ENCODE results near the gene INTS15.

INTS15 gene

DNA sequence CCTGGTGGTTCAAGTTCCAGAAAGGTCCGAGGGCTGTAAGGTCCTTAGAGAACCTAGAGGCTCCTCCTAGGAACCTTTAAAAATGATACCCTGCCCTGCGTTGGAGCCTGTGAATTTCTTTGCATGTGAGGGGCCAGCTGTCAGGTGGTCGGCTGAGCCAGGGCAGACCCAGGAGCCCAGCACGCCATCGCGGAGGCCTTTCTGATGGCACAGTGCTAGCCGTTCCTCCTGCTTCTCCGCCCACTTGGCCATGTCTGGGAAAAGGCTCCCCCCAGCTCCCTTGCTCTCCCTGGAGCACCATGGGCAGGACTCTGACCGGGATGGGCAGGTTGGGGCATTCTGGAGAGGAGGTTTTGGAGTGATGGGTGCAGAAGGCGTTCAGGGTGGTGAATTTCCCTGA, 54.9 kb downstream of the INTS15 start:
- no peak overlapping the region for H3K4me3 ChIP-seq (replicated peaks; ENCODE audit: low read depth, low read length)
- TF ChIP-seq, protein P1, sequence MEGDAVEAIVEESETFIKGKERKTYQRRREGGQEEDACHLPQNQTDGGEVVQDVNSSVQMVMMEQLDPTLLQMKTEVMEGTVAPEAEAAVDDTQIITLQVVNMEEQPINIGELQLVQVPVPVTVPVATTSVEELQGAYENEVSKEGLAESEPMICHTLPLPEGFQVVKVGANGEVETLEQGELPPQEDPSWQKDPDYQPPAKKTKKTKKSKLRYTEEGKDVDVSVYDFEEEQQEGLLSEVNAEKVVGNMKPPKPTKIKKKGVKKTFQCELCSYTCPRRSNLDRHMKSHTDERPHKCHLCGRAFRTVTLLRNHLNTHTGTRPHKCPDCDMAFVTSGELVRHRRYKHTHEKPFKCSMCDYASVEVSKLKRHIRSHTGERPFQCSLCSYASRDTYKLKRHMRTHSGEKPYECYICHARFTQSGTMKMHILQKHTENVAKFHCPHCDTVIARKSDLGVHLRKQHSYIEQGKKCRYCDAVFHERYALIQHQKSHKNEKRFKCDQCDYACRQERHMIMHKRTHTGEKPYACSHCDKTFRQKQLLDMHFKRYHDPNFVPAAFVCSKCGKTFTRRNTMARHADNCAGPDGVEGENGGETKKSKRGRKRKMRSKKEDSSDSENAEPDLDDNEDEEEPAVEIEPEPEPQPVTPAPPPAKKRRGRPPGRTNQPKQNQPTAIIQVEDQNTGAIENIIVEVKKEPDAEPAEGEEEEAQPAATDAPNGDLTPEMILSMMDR (IDR thresholded peaks at IDR 0.05; ENCODE audit: low read depth, low read length, missing control alignments): no peak
- DNase-seq (ENCODE audit: extremely low read depth, low read depth): no peak

DNA sequence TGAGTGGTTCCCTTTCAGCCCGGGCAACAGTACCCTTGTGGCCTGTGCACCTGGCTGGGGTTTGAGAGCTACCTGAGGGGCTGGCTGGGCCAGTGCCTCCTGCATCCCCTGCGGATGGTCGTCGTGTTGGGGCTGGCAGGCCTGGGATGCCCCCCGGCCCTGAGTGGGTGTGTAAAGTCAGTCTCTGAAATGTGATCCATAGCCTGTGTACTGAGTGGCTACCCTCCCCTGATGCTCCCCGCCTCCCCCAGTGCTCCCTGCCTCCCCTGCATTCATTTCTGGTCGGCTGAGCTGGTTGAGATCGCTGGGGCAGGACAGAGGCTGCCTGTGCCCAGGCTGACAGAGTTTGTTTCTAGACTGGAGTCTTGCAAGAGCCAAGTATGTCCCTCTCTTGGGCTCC, 56.6 kb downstream of the INTS15 start:
- no peak overlapping the region for H3K4me3 ChIP-seq (replicated peaks; ENCODE audit: low read depth, low read length)
- TF ChIP-seq, protein P1 (IDR thresholded peaks at IDR 0.05; ENCODE audit: low read depth, low read length, missing control alignments): no peak
- DNase-seq (ENCODE audit: extremely low read depth, low read depth): no peak

DNA sequence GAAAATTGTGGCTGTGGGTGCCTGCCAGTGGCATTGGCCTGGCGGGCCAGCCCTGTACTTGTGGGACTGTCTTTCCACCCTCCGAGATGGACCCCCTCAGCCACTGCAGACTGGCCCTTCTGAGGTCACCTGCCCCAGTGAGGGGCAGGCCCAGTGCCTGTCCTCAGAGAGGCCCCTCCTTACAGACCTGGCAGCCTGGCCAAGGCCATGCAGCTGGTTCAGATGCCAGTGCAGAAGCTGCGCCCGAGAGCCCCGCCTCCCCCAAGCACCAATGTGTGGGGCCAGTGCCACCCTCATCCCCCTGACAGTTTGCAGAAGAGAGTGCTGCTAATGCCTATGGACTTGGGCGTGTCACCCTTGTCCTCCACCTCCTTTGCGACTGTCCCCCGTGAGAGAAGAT, 57.3 kb downstream of the INTS15 start:
- TF ChIP-seq, protein P1 (IDR thresholded peaks at IDR 0.05; ENCODE audit: low read depth, low read length, missing control alignments): no peak
- no peak for DNase-seq (ENCODE audit: extremely low read depth, low read depth)

GRCh38 chr7:6647541-6647940, 57.7 kb downstream of the INTS15 start:
- TF ChIP-seq, protein P1 (IDR thresholded peaks at IDR 0.05; ENCODE audit: low read depth, low read length, missing control alignments): no peak
- H3K4me3 ChIP-seq (replicated peaks; ENCODE audit: low read depth, low read length): no peak overlapping the region

More for the DNA sequence above, 57.3 kb downstream of the INTS15 start:
- H3K4me3 ChIP-seq (replicated peaks; ENCODE audit: low read depth, low read length): no peak overlapping the region

GRCh38 chr7:6648066-6648814, 58.4 kb downstream of the INTS15 start:
- TF ChIP-seq, protein P1 (IDR thresholded peaks at IDR 0.05; ENCODE audit: low read depth, low read length, missing control alignments): no peak
- no peak overlapping the region for H3K4me3 ChIP-seq (replicated peaks; ENCODE audit: low read depth, low read length)
- DNase-seq (ENCODE audit: extremely low read depth, low read depth): no peak

More at GRCh38 chr7:6647541-6647940, 57.7 kb downstream of the INTS15 start:
- no peak for DNase-seq (ENCODE audit: extremely low read depth, low read depth)

GRCh38 chr7:6648815-6649104, 58.9 kb downstream of the INTS15 start:
- TF ChIP-seq, protein P1 (IDR thresholded peaks at IDR 0.05; ENCODE audit: low read depth, low read length, missing control alignments): no peak
- DNase-seq (ENCODE audit: extremely low read depth, low read depth): no peak
- H3K4me3 ChIP-seq (replicated peaks; ENCODE audit: low read depth, low read length): no peak overlapping the region

Data from HFF-Myc (cell line).